ENCODE measurements around the gene IKZF5. TPM values are rescaled to one million over a fixed set of nuclear protein-coding genes. Genes with fewer than 3 reads are reported as not detected.

Gene IKZF5
- total and polyA plus RNA-seq, 2 of the 4 experiments (the other 2 are of a cell fraction) = 2.9 to 4.4 TPM

DNA sequence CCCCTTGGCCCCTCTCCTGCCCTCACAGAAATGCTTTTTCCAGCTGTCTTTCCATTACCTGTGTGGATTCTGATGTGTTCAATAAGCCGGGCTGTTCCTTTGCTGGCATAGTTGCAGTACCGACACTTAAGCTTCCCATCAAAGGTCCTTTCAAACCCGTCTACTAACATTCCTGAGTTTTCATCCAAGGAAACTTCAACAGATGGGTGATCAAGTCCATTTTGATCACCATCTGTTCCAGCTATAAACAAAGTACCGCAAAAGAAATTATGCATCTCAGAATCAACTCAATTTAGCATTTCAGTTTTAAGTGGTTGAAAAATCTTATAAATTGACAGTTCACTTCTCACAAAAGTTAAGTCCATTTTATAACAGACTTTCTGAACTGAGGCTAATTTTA lies 12.7 kb downstream of the IKZF5 start:
- DNase-seq (no peak), ATAC-seq (ENCODE audit: low read depth) (no peak)
- dilution Hi-C loops (cut with HindIII; ENCODE audit: low sequenced_read_pairs, unreplicated experiment) = no loop called here
- POLR2A ChIA-PET (ENCODE audit: unreplicated experiment) = no interaction called here
- H3K4me3 ChIP-seq (ENCODE audit: insufficient read depth, low read depth, low read length) = no peak overlapping the region
- no peak overlapping the region for H2BK120ac ChIP-seq (ENCODE audit: low read depth, low read length)
- TF ChIP-seq, protein P1, sequence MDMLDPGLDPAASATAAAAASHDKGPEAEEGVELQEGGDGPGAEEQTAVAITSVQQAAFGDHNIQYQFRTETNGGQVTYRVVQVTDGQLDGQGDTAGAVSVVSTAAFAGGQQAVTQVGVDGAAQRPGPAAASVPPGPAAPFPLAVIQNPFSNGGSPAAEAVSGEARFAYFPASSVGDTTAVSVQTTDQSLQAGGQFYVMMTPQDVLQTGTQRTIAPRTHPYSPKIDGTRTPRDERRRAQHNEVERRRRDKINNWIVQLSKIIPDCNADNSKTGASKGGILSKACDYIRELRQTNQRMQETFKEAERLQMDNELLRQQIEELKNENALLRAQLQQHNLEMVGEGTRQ (IDR thresholded peaks at IDR 0.05; ENCODE audit: low read depth, low read length) = no peak
- TF ChIP-seq POLR2A (IDR thresholded peaks at IDR 0.05; ENCODE audit: low read depth, low read length) (no peak), CHD1 (IDR thresholded peaks at IDR 0.05; ENCODE audit: low read depth, low read length) (no peak), SMC3 (IDR thresholded peaks at IDR 0.05; ENCODE audit: low read depth, low read length) (no peak), MAZ (IDR thresholded peaks at IDR 0.05; ENCODE audit: borderline replicate concordance, low read depth, low read length) (no peak), NFE2L2 (IDR thresholded peaks at IDR 0.05; ENCODE audit: low read depth, low read length) (no peak), RFX5 (IDR thresholded peaks at IDR 0.05; ENCODE audit: low read depth, low read length) (no peak), BHLHE40 (IDR thresholded peaks at IDR 0.05; ENCODE audit: low read depth, low read length) (no peak), MXI1 (IDR thresholded peaks at IDR 0.05; ENCODE audit: borderline replicate concordance, low read depth, low read length) (no peak), CEBPB (IDR thresholded peaks at IDR 0.05; ENCODE audit: low read depth, low read length) (no peak), RCOR1 (IDR thresholded peaks at IDR 0.05; ENCODE audit: insufficient replicate concordance, low read length) (no peak), RAD21 (IDR thresholded peaks at IDR 0.05; ENCODE audit: low read length) (no peak), FOS (IDR thresholded peaks at IDR 0.05; ENCODE audit: low read depth, low read length) (no peak), MAFK (IDR thresholded peaks at IDR 0.05; ENCODE audit: low read depth, low read length) (no peak)
- TF ChIP-seq, protein P2, sequence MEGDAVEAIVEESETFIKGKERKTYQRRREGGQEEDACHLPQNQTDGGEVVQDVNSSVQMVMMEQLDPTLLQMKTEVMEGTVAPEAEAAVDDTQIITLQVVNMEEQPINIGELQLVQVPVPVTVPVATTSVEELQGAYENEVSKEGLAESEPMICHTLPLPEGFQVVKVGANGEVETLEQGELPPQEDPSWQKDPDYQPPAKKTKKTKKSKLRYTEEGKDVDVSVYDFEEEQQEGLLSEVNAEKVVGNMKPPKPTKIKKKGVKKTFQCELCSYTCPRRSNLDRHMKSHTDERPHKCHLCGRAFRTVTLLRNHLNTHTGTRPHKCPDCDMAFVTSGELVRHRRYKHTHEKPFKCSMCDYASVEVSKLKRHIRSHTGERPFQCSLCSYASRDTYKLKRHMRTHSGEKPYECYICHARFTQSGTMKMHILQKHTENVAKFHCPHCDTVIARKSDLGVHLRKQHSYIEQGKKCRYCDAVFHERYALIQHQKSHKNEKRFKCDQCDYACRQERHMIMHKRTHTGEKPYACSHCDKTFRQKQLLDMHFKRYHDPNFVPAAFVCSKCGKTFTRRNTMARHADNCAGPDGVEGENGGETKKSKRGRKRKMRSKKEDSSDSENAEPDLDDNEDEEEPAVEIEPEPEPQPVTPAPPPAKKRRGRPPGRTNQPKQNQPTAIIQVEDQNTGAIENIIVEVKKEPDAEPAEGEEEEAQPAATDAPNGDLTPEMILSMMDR (conservative IDR thresholded peaks at IDR 0.05; ENCODE audit: low read depth, low read length) = no peak
- TF ChIP-seq, protein P3, sequence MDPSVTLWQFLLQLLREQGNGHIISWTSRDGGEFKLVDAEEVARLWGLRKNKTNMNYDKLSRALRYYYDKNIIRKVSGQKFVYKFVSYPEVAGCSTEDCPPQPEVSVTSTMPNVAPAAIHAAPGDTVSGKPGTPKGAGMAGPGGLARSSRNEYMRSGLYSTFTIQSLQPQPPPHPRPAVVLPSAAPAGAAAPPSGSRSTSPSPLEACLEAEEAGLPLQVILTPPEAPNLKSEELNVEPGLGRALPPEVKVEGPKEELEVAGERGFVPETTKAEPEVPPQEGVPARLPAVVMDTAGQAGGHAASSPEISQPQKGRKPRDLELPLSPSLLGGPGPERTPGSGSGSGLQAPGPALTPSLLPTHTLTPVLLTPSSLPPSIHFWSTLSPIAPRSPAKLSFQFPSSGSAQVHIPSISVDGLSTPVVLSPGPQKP (IDR thresholded peaks at IDR 0.05; ENCODE audit: borderline replicate concordance, low read depth, low read length) = no peak
- no peaks in the 10 kb centered on the region; the same call in 1 of the 2 replicates for H3K4me1 ChIP-seq (ENCODE audit: control insufficient read depth, insufficient read depth, low read length)
- in situ Hi-C loops (cut with MboI; ENCODE audit: low sequenced_read_pairs) = no loop called here
- no peak overlapping the region for H3K23ac ChIP-seq (ENCODE audit: low read depth, low read length)
- CTCF ChIA-PET = no interaction called here
- H3K56ac ChIP-seq (ENCODE audit: extremely low read depth, insufficient read depth, low read length) = no peak overlapping the region
- H4K20me1 ChIP-seq (ENCODE audit: insufficient read depth, low read length) = peaks cover 3% of the 10 kb centered on the region; the same call in 1 of the 2 replicates
- no peak overlapping the region for H3K4me2 ChIP-seq (ENCODE audit: low read depth, low read length)
- WGBS, 2 experiments (ENCODE audit: extremely low coverage in 2 of 2, insufficient read length in 1 of 2) = no CpG with 5 or more reads among the region's 4 CpGs
- no peak overlapping the region for H3K27ac ChIP-seq (ENCODE audit: insufficient read depth, low read length)
- no peak overlapping the region for H3K14ac ChIP-seq (replicated peaks; ENCODE audit: low read depth, low read length)
- H3K36me3 ChIP-seq (ENCODE audit: control insufficient read depth, insufficient read depth, low read length) = peaks cover 15% of the 10 kb centered on the region
- H2BK5ac ChIP-seq (ENCODE audit: low read depth, low read length, poor library complexity, severe bottlenecking) = no peak overlapping the region
- H4K5ac ChIP-seq (ENCODE audit: low read depth, low read length) = no peak overlapping the region
- H3K9ac ChIP-seq (ENCODE audit: low read depth, low read length) = no peak overlapping the region
- H3K9me1 ChIP-seq (ENCODE audit: insufficient read depth, low read length) = no peaks in the 10 kb centered on the region
- H2BK15ac ChIP-seq (ENCODE audit: low read depth, low read length) = no peak overlapping the region
- H2AK9ac ChIP-seq (replicated peaks; ENCODE audit: low read depth, low read length, poor library complexity) = no peak overlapping the region
- no peak overlapping the region for H3K4ac ChIP-seq (ENCODE audit: low read depth, low read length)
- H3K18ac ChIP-seq (ENCODE audit: low read depth, low read length) = no peak overlapping the region
- no peaks in the 10 kb centered on the region for H3K27me3 ChIP-seq (ENCODE audit: control insufficient read depth, insufficient read depth, low read length)
- no peak overlapping the region for H4K91ac ChIP-seq (ENCODE audit: insufficient read depth, low read depth, low read length)
- no TSS peak for BruUV-seq (replicated peaks)
- no peak overlapping the region for H2AFZ ChIP-seq (replicated peaks; ENCODE audit: low read length, poor library complexity)
- no peak overlapping the region for H4K8ac ChIP-seq (ENCODE audit: low read depth in 2 of 2, low read length in 2 of 2)
- no peaks in the 10 kb centered on the region for H3K9me3 ChIP-seq (ENCODE audit: control insufficient read depth, insufficient read depth, low read length)
- peaks cover 20 to 25% of the 10 kb centered on the region in 2 experiments; a peak in 3 of 4 replicates for H3K79me1 ChIP-seq (ENCODE audit: low read depth in 1 of 2, low read length in 2 of 2)
- H2BK20ac ChIP-seq (ENCODE audit: low read depth, low read length) = no peak overlapping the region
- intact Hi-C loops (cut with micrococcal nuclease) = no loop called here
- no peak overlapping the region for H2AK5ac ChIP-seq (ENCODE audit: low read depth, low read length)

Data from IMR-90 (cell line).